Measurements from ENCODE around the gene SLC35F5.
"Not testable (repeated sequence)": the region's sequence is repeated elsewhere in the genome, so short reads cannot be mapped to it uniquely, and the experiment has no call there.

SLC35F5 gene

DNA sequence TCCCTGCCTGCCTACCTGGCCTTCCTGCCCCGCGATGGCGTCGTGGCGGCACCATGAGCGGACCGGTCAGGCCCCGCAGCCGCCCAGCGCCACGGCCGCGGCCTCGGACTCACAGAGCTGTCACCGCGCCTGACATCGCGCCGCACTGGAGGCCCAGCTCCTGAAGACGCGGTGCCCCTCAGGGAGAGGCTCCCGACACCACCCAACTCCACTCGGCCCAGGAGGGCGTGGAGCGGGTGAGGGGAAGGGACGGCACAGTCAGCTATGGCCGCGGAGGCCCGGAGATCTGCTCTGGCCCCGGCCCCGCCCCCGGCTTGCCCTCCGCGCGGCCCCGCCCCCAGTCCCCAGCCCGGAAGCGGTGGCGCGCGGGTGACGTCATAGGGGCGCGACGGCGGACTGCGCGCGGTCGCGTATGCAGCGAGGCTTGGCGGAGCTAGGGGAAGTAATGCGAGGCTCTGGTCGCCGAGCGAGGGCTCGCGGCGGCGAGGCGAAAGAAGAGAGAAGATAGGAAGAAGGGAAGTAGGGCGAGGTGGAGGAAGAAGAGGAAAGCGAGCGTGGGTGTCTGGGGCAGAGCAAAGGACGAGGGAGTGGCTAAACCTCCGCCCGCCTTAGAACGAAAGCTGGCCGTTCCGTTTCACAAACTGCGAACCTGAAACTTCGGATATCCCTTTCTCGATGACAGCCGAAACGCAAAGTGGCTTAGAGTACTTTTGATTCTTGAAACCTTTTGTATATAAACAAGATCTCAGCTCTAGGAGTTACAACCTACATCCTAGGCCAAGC is at the start of gene SLC35F5:
Gene SLC35F5, minus strand, starts transcription at position 288 of the 783 bp plus-strand sequence. Its CDS starts 233 bp downstream, at position 55.
- DNase-seq (ENCODE audit: low spot score) = peak; percentile 61

- DNase-seq (ENCODE audit: low spot score) = no peak
Measured at GRCh38 chr2:113799375-113799774, 42.9 kb upstream of the SLC35F5 start.

DNA sequence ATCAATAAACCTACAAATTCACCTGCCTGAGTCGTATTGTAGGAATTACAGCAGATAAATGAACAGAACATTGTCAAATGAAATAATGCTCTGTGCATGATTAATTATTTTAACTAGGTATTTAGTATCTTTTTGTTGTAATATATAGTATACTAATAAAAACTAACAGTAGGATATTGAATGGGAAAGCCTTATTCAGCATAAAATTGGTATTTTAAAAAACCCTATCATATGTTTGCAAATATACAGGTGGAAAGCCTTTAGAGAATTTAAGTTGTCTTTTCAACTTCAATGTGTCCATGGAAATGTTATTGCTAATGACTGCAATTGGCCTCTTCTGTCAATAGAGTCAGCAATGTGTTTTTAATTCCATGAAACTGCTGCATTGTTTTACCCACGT is 40.8 kb upstream of the SLC35F5 start:
- no peak for DNase-seq (ENCODE audit: low spot score)

DNA sequence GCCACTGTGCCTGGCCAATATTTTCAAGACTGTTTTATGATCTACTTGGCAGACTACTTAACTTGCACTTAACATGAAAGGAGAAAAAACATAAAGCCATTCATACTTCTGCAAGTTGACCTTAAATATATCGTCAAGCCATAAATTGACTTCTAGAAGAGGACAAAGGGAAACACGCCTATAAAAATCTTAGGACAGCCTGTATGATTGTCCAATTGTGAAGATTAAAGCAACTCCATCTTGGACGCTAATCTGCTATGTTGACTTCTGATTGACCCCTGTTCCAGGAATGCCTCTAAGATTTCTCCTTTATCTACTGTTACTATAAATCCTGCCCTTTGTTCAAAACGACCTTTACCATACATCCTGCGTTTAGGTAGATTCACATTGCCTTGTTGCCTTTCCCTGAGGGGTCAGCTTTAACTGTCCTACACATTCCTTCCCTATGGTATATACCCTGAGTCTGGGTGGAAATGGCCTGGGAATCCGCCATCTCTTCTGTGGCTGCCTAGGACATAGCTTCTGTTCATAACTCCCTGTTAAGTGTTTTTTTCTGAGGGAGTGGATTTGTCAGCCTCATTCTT is 40.2 kb upstream of the SLC35F5 start:
- DNase-seq (ENCODE audit: low spot score) = no peak

- DNase-seq (ENCODE audit: low spot score) = no peak
Measured at GRCh38 chr2:113795405-113795920, 39.0 kb upstream of the SLC35F5 start.

DNA sequence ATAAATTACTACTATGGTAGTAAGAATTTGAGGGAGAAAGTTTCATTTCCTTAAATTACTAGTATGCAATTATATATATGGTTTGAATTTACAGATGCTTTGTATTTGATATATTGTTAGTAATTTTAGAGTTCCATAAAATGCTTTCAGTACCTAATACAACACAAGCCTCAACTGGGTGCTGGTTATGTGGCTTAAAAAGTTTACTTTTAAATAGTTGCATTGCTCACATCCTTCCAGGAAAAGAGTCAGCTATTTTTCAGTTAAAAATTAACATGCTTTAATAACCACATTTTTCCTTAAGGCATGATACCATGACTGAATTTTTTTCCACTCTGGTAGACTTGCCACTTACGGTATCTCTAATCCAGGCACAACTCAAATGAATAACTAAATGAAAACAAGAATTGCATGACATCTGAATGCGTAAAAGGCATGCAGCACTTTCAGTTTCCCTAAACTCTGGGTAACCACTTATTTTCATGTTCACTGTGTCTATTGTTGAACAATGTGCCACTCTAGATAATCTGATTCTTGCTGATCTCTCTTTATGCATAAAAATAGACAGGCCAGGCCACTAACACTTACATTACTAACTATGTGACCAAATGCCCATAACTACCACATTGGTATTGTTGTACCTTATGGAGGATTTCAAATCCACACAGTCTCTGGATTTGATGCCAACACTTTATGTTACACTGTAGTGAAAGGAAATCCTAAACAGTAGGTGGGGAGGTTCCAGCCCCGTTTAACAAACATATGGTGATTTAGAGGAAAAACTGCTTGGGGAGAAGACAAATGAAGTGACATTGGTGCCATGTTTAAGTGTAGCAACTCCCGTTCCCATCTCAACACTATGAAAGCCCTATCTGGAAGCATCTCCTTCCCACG is 35.5 kb upstream of the SLC35F5 start:
- DNase-seq (ENCODE audit: low spot score) = no peak

DNA sequence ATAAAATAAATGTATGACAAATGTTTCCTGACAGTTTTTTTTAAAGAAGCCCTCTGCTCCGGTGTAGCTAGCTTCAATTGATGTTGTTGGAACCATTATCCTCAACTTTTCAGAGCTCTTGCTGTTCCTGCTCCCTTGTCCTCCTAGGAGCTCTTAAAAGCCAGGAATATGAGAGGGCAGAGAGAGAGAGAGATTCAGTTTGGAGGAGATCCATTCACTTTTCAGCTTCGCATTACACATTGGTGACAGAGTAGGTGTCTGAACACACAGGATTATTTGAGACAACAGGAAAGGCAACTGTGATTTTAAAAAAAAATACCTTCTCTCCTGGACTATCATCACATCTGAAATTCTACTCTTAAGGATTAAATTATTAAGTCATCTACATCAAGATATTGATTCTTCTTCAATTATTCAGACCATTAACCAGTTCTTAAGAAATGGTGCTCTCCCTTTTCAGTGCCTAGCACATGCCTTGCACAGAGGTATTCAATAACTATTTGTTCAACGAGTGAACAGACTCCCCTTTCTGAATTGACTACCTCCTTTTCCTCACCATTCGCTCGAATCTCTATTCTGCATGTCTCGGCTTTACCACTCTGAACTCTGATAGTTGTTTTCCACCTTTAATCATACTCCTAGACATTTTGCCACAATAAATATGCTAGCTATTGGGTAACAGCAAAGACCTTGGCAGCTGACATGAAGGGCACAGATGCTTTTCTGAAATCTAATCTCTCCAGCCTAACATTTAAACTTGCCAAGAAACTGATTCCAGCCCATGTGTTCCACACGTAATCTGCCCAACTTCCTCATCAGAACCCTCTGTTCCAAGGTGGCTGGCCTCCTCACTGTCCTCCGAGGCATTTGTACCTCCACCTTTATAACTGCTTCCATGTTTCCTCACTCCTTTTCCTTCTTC is 28.6 kb upstream of the SLC35F5 start:
- DNase-seq (ENCODE audit: low spot score) = no peak

DNA sequence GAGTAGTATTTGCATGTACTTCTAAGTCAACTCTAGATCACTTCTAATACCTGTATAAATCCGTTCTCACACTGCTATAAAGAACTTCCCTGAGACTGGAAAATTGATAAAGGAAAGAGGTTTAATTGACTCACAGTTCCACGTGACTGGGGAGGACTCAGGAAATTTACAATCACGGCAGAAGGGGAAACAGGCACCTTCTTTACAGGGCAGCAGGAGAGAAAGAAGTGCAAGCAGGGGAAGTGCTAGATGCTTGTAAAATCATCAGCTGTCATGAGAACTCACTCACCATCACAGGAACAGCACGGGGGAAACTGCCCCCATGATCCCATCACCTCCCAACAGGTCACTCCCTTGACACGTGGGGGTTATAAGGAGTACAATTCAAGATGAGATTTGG is 24.0 kb upstream of the SLC35F5 start:
- no peak for DNase-seq (ENCODE audit: low spot score)

- no peak for DNase-seq (ENCODE audit: low spot score)
Measured at GRCh38 chr2:113777371-113777770, 20.9 kb upstream of the SLC35F5 start.

GRCh38 chr2:113776949-113777348 is 20.5 kb upstream of the SLC35F5 start:
- no peak for DNase-seq (ENCODE audit: low spot score)

DNA sequence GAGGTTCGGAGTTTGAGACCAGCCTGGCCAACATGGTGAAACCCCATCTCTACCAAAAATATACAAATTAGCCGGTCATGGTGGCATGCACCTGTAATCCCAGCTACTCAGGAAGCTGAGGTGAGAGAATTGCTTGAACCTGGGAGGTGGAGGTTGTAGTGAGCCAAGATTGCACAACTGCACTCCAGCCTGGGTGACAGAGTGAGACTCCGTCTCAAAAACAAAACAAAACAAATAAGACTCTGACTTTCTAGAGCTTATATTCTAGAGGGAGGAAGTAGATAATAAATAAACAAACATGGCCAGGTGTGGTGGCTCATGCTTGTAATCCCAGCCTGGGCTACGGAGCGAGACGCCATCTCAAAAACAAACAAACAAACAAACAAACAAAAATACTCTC is 18.2 kb upstream of the SLC35F5 start:
- DNase-seq (ENCODE audit: low spot score) = not testable (repeated sequence)

- no peak for DNase-seq (ENCODE audit: low spot score)
Measured at GRCh38 chr2:113770929-113771328, 14.5 kb upstream of the SLC35F5 start.

GRCh38 chr2:113769555-113769954 is 13.1 kb upstream of the SLC35F5 start:
- no peak for DNase-seq (ENCODE audit: low spot score)

DNA sequence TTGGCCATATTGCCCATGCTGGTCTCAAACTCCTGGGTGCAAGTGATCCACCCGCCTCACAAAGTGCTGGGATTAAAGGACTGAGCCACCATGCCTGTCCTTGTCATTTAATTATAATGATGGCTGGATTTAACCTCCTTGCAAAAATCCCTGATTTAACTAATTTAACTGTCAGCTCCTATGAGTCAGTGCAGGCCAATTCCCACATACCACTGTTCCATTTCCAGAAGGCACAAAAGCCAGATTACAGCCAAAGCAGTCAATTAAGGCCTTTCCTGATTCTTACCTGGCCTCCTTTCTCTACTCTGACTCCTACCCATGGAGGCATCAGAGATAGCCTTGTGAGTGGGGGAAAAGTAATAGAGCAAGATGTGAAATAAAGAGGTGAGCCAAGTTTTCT is 12.3 kb upstream of the SLC35F5 start:
- no peak for DNase-seq (ENCODE audit: low spot score)

- DNase-seq (ENCODE audit: low spot score) = no peak
Measured at GRCh38 chr2:113767811-113768460, 11.5 kb upstream of the SLC35F5 start.

GRCh38 chr2:113765276-113765675 is 8.8 kb upstream of the SLC35F5 start:
- DNase-seq (ENCODE audit: low spot score) = no peak

DNA sequence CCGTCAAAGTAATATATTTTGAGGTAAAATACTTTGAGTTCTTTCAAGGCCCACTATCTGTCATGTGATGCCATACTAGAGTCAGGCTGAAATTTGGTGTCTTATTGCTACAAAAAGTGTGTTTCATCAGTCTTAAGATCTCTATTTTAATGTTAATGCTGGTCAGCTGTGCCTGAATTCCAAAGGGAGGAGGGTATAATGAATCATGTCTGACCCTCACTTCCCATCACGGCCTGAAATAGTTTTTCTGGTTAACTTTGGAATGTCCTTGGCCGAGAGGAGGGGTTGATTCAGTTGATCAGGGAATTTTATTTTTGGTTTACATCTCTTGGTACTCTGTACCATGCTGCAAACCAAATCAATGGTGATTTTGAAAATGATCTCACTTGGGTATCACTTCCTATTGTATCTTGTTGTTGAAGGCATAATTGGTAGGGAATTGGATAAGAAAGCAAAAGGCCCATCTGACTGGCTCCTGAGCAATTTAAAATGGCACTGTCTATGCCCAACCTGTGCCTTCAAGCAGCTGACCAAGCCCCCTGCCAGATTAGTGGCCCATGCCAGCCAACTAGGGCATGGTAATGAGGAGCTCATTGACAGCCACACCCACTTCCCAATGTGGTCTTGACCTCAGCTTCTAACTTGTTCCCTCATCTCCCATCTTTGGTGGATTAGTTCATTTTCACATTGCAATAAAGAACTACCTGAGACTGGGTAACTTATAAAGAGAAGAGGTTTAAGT is 6.1 kb upstream of the SLC35F5 start:
- no peak for DNase-seq (ENCODE audit: low spot score)

- no peak for DNase-seq (ENCODE audit: low spot score)
Measured at GRCh38 chr2:113760400-113760799, 4.0 kb upstream of the SLC35F5 start.

DNA sequence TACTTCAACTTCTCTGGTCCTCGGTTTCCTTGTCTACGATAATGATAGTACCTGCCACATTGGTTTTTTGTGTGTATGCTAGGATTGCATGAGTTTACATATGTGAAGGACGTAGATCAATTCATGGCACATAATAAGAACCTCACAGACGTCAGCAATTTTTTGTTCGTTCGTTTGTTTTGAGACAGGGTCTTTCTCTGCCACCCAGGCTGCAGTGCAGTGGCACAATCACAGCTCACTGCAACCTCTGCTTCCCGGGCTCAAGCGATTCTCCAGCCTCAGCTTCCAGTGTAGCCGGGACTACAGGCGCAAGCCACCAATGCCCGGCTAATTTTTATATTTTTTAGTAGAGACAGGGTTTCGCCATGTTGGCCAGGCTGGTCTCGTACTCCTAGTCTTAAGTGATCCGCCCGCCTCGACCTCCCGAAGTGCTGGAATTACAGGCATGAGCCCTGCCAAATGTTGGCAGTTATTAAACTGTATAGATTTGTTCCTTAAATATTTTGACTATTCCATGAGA is 756 bp upstream of the SLC35F5 start:
- DNase-seq (ENCODE audit: low spot score) = no peak

- peak; percentile 10 for DNase-seq (ENCODE audit: low spot score)
Measured at GRCh38 chr2:113755835-113756354, 547 bp downstream of the SLC35F5 start.

Data from HuH-7.5 (cell line).